Activated naive CD4-positive, alpha-beta T cell treated with anti-CD3 and anti-CD28 coated beads for 36 hours (primary cell): ENCODE measurements around the gene ZNF274. TPM values are rescaled to one million over a fixed set of nuclear protein-coding genes. Genes with fewer than 3 reads are reported as not detected.
A peak's percentile ranks its signal among the peaks of the same experiment; 100 is the strongest.
"Not testable (repeated sequence)": the region's sequence is repeated elsewhere in the genome, so short reads cannot be mapped to it uniquely, and the experiment has no call there.

ENCODE experiments used
- CTCF ChIA-PET: fragments of 350-600 bp; sonication (Branson Sonifier 250); formaldehyde crosslinking; loops from one replicate; lab custom pipeline; 2021; ENCODE audit warnings: antibody characterized with exemption; lab: Charles Lee
- DNase-seq: peaks from one replicate; pipeline ENCODE4 v3.0.0-alpha.2; 2020
- H3K27ac Mint-ChIP-seq: one replicate; pipeline ENCODE4 v1.8.0; 2021; ENCODE audit warnings: mild to moderate bottlenecking, mixed read lengths
- H3K27me3 Mint-ChIP-seq: one replicate; pipeline ENCODE4 v1.8.0; 2021; ENCODE audit warnings: low read depth, mixed read lengths
- H3K36me3 Mint-ChIP-seq: one replicate; pipeline ENCODE4 v1.8.0; 2021; ENCODE audit warnings: low read depth, mixed read lengths
- H3K4me1 Mint-ChIP-seq: one replicate; pipeline ENCODE4 v1.8.0; 2021; ENCODE audit warnings: low read depth, mixed read lengths
- H3K4me3 Mint-ChIP-seq: one replicate; pipeline ENCODE4 v1.8.0; 2021; ENCODE audit warnings: mild to moderate bottlenecking, moderate library complexity, mixed read lengths
- H3K9me3 Mint-ChIP-seq: one replicate; pipeline ENCODE4 v1.8.0; 2021; ENCODE audit warnings: mixed read lengths
- intact Hi-C: fragments of 100-400 bp; cut with micrococcal nuclease; formaldehyde crosslinking; loops from one replicate; pipeline ENCODE4 v1.15.1; 2023
- total RNA-seq, 2 experiments: library from RNA; stranded (reverse); gene quantifications; one replicate each; pipeline ENCODE4 v1.2.3, GENCODE V29; 2021

Gene ZNF274
- total RNA-seq: 10 to 100 TPM; 14.6 to 16.9 TPM

DNA sequence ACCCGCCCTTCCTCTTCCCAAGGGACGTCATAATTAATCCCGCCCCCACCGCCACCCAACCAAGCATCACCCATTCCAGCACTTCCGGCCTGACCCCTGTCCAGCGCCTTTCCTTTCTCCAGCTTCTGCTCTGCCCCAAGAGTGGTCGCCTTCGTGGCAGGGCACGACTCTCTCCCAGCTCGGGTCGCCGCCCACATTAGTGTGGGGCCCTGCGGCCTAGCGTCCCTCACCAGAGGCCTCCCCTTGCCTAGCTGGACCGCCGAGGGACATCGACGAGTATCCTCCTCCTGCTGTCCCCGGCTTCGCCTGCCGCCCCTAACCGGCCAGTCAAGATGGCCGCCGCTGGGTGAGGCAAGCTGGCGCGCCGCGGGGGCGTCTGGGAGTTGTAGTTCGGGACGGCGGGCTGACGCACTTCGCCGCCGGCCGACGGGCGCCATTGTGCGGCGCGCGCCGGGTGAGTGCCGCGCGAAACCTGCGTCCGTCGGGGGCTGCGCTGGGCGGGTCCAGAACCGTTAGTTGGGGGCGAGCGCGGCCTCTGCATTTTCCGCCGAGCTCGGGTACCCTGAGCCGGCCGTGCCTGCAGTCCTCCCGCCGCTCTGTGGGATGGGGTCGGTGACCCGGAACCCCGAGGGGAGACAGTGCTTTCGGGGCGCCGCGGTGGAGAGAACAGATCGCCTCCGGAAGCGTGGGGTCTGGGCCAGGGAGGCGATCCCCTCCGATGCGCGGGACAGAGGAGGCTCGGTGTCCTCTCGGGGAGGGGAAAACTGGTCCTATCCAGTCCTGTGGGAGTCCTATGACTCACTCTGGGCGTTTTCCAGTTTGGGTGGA is at the start of gene ZNF274:
ZNF274 (plus strand) TSS at position 73 of the 828 bp plus-strand sequence. CDS start 905 bp downstream, outside the sequence.
- H3K4me3 Mint-ChIP-seq: peak within 1 kb of the TSS; percentile 82
- H3K36me3 Mint-ChIP-seq: peaks cover 66% of the 10 kb centered on the region
- peaks cover 46% of the 10 kb centered on the region for H3K9me3 Mint-ChIP-seq
- H3K4me1 Mint-ChIP-seq: peaks cover 13% of the 10 kb centered on the region
- intact Hi-C loops: loop anchor here (1.0 to 2.0 kb wide), 16 partner anchors 28 to 903 kb away; partner anchors contain the start of genes ERVK3-1, ZBTB45, ZNF132 and ZNF324B
- CTCF ChIA-PET: no interaction called here
- peak; percentile 94 for DNase-seq
- no peaks in the 10 kb centered on the region for H3K27me3 Mint-ChIP-seq
- H3K27ac Mint-ChIP-seq: peak within 1 kb of the TSS; percentile 94

DNA sequence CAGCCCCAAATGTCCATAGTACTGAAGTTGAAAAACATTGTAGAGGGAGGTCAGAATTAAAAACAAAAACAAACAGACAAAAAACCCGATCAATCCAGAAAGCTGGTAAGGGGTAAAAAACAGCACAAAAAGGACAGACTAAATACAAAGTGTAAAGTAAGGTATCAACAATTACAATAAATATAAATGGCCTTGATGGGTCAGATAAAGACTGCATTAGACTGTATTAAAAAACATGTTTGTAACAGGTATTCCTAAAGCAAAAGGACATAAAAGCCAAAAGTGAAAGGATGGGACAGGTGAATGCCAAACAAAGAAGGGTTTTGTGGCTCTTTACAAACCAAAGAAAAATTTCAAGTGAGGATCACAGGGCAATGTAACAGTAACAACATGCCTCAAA is 48.6 kb upstream of the ZNF274 start:
- intact Hi-C loops: no loop called here
- no peaks in the 10 kb centered on the region for H3K27me3 Mint-ChIP-seq
- H3K36me3 Mint-ChIP-seq: peaks cover 87% of the 10 kb centered on the region
- no peak overlapping the region for H3K27ac Mint-ChIP-seq
- H3K9me3 Mint-ChIP-seq: peaks cover 60% of the 10 kb centered on the region
- H3K4me1 Mint-ChIP-seq: no peaks in the 10 kb centered on the region
- no peak for DNase-seq
- CTCF ChIA-PET: interaction anchor here (0.6 kb wide), 1 partner anchor 677 kb away, joined by 3 read pairs; no protein-coding TSS in a partner anchor
- no peak overlapping the region for H3K4me3 Mint-ChIP-seq

DNA sequence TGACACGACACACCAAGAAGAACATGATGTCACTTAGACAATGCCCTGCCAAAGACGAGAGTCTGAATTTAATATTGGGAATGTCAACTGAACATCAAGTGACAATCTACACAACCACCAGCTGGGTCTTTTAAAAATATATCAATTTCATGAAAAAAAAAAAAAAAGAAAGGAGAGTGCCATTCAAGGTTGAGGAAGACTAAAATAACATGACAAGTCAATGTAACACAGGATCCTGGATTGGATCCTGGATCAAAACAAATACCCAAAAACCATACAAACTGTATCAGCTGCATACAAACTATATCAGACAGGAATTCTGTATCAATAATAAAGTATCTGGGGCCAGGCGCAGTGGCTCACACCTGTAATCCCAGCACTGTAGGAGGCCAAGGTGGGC is 37.0 kb upstream of the ZNF274 start:
- peaks cover 10% of the 10 kb centered on the region for H3K4me1 Mint-ChIP-seq
- H3K27me3 Mint-ChIP-seq: no peaks in the 10 kb centered on the region
- DNase-seq: no peak
- peaks cover 29% of the 10 kb centered on the region for H3K9me3 Mint-ChIP-seq
- no peak overlapping the region for H3K4me3 Mint-ChIP-seq
- peaks cover 35% of the 10 kb centered on the region for H3K36me3 Mint-ChIP-seq
- CTCF ChIA-PET: interaction anchor here (0.7 kb wide), 1 partner anchor 14 kb away, joined by 3 read pairs; no protein-coding TSS in a partner anchor
- intact Hi-C loops: no loop called here
- H3K27ac Mint-ChIP-seq: no peak overlapping the region

DNA sequence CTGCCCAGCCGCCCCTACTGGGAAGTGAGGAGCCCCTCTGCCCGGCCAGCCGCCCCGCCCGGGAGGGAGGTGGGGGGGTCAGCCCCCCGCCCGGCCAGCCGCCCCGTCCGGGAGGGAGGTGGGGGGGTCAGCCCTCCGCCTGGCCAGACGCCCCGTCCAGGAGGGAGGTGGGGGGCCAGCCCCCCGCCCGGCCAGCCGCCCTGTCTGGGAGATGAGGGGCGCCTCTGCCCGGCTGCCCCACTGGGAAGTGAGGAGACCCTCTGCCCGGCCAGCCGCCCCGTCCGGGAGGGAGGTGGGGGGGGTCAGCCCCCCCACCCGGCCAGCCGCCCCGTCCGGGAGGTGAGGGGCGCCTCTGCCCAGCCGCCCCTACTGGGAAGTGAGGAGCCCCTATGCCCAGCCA is 35.4 kb upstream of the ZNF274 start:
- Mint-ChIP-seq H3K36me3 (peaks cover 22% of the 10 kb centered on the region), H3K9me3 (peaks cover 24% of the 10 kb centered on the region), H3K4me1 (peaks cover 16% of the 10 kb centered on the region)
- H3K4me3 Mint-ChIP-seq, H3K27ac Mint-ChIP-seq, intact Hi-C loops, H3K27me3 Mint-ChIP-seq, DNase-seq, CTCF ChIA-PET: not testable (repeated sequence)

DNA sequence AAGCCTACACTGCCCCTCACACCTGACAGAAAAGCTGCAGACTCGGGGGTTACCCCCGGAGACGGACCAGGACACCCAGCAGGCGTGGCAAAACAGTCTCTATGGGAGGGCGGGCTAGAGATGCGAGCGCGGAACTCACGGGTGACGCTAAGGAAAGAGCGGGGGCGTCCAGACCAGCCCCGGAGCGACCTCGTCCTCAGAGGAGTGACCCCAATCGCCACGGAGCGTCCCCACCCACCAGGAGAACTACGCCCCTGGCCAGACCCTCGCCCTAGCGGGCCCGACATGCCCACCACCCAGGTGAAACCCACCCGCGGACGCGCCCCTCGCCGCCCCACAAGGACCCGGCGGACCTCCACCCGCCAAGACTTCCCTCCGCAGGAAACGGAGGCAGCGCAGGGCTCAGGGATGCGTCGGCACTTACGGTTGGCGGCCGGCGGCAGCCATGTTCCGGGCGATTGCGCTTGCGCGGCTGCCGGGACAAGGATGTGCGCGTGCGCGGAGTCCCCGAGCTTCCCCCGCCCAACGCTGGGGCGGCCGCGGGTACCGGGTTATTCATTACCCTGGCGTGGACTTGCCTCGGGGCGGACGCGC is 32.4 kb upstream of the ZNF274 start, which contains the start of gene ZNF329:
ZNF329 (minus strand) TSS at position 462 of the 594 bp plus-strand sequence. CDS start 21,286 bp downstream, outside the sequence.
- Mint-ChIP-seq H3K27me3 (no peaks in the 10 kb centered on the region), H3K4me1 (peaks cover 24% of the 10 kb centered on the region)
- intact Hi-C loops: loop anchor here (1.0 to 10.0 kb wide), 5 partner anchors 33 to 676 kb away; partner anchors contain the start of genes ZNF256, ZNF274, ZNF416 and ZNF552

DNA sequence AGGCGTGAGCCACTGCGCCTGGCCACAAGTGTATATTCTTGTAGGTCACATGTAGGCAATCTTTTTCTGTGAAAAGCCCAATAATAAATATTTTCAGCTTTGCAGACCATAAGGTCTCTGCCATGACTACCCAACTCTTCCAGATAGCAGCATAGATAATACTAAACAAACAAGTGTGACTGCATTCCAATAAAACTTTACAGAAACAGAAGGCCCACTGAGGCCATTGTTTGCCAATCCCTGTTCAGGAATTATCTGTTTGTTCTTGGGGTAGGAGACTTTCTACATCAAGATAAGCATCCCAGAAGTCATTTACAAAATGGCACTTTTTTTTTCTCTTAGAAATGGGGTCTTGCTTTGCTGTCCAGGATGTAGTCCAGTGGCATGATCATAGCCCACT is 29.5 kb upstream of the ZNF274 start:
- intact Hi-C loops: loop anchor here (10.0 kb wide), 2 partner anchors 339 to 679 kb away; partner anchors contain the start of genes ZNF552 and ZNF772
- Mint-ChIP-seq H3K27me3 (no peaks in the 10 kb centered on the region), H3K36me3 (peaks cover 3% of the 10 kb centered on the region), H3K9me3 (peaks cover 6% of the 10 kb centered on the region), H3K4me3 (no peak overlapping the region), H3K4me1 (peaks cover 24% of the 10 kb centered on the region), H3K27ac (no peak overlapping the region)
- CTCF ChIA-PET: interaction anchor here (0.7 kb wide), 1 partner anchor 182 kb away, joined by 3 read pairs; no protein-coding TSS in a partner anchor
- no peak for DNase-seq

More for the DNA sequence above, 32.4 kb upstream of the ZNF274 start, which contains the start of gene ZNF329:
- peak; percentile 93 for DNase-seq
- Mint-ChIP-seq H3K9me3 (peaks cover 12% of the 10 kb centered on the region), H3K36me3 (peaks cover 11% of the 10 kb centered on the region), H3K27ac (peak within 1 kb of the TSS; percentile 86), H3K4me3 (peak within 1 kb of the TSS; percentile 90)
- CTCF ChIA-PET: no interaction called here

DNA sequence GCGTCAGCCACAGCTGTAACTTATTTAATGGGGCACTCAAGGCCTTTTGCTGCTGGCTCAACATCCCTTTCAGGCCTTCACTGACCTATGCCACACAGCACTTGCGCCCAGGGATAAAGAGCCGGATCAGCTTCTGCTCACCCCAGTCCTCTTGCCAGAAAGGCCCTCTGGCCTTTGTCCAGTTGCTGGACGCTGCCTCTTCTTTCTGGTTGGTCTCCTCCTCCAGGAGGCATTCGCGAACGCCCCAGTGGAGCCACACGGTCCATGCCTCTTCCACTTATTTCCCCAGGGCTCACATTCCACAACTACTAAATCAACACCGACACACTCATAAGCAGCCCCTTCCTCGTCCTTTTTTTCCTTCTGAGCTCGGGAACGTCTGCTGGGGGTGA is 28.6 kb upstream of the ZNF274 start:
- intact Hi-C loops: loop anchor here (2.0 to 10.0 kb wide), 5 partner anchors 29 to 679 kb away; partner anchors contain the start of genes ZNF274, ZNF552, ZNF772 and ZNF776
- Mint-ChIP-seq H3K36me3 (no peaks in the 10 kb centered on the region), H3K27me3 (no peaks in the 10 kb centered on the region), H3K9me3 (peaks cover 7% of the 10 kb centered on the region), H3K27ac (no peak overlapping the region), H3K4me3 (peak overlapping the region; percentile 73), H3K4me1 (peaks cover 22% of the 10 kb centered on the region)
- no peak for DNase-seq
- CTCF ChIA-PET: no interaction called here

DNA sequence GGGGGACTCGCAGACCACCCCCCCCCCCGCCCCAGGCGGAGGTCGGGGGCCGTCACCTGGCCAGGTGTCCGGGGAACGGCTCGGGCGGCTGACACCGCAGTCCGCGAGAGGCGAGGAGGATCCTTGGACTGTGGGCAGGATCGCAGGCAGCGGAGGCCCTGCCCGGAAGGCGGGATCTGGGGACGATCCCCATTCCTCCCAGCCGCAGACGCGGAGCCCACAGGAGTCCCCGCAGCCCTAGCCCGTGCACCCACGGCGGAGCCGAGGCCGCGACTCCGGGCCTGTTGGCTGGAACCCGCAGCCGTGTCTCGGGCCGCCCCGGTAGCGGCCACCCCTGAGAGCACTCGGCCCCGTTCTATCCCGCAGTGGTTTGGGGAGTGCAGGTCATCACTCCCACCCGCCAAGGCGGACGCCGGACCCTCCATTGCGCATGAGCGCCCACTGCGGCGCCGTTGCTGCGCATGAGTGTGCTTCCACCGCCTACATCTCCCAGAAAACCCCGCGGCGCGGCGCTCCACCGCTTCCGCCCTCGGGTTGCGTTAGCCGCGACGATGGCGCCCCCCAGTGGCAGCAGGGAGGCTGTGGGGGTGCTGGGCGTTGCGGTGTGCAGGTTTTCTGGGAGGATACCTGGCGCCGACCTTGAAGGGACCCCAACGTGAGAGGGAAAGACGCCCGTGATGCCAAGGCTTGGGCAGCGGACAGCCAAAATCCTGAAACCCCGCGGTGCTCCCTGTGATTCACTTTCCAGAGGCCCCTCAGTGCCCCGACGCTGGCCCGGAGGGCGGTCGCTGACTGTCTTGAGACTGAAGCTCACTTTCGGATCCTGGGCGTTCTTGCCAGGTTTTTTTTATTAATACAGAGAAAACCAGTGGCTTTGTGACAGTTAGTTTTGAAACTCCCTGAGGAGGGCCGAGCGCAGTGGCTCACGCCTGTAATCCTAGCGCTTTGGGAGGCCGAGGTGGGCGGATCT is 27.9 kb upstream of the ZNF274 start:
- H3K27ac Mint-ChIP-seq: no peak overlapping the region
- H3K9me3 Mint-ChIP-seq: peaks cover 5% of the 10 kb centered on the region
- intact Hi-C loops: loop anchor here (1.0 to 10.0 kb wide), 10 partner anchors 28 to 1051 kb away; partner anchors contain the start of genes ZNF274, ZNF552, ZNF606 and ZNF772
- peaks cover 17% of the 10 kb centered on the region for H3K4me1 Mint-ChIP-seq
- no peaks in the 10 kb centered on the region for H3K36me3 Mint-ChIP-seq
- DNase-seq: peak; percentile 97
- no peaks in the 10 kb centered on the region for H3K27me3 Mint-ChIP-seq
- CTCF ChIA-PET: no interaction called here
- peak overlapping the region; percentile 73 for H3K4me3 Mint-ChIP-seq

DNA sequence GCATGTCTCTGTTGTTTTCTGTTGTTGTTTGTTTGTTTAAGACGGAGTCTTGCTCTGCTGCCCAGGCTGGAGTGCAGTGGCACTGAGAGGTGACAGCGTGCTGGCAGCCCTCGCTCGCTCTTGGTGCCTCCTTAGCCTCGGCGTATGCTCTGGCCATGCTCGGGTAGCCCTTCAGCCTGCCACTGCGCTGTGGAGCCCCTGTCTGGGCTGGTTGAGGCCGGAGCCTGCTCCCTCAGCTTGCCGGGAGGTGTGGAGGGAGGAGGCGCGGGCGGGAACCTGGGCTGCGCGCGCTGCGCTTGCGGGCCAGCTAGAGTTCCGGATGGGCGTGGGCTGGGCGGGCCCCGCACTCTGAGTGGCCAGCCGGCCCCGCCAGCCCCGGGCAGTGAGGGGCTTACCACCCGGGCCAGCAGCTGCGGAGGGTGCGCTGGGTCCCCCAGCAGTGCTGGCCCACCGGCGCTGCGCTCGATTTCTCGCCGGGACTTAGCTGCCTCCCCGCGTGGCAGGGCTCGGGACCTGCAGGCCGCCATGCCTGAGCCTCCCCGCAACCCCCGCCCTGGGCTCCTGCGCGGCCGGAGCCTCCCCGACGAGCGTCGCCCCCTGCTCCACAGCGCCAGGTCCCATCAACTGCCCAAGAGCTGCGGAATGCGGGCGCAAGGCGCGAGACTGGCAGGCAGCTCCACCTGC is 25.7 kb upstream of the ZNF274 start:
- Mint-ChIP-seq H3K4me1 (peaks cover 11% of the 10 kb centered on the region), H3K27me3 (no peaks in the 10 kb centered on the region), H3K4me3 (no peak overlapping the region), H3K36me3 (peaks cover 4% of the 10 kb centered on the region), H3K9me3 (peaks cover 9% of the 10 kb centered on the region), H3K27ac (no peak overlapping the region)
- no peak for DNase-seq
- CTCF ChIA-PET: interaction anchor here (0.5 kb wide), 1 partner anchor 39 kb away, joined by 3 read pairs; no protein-coding TSS in a partner anchor
- intact Hi-C loops: loop anchor here (10.0 kb wide), 2 partner anchors 342 to 682 kb away; partner anchors contain the start of genes ZNF552 and ZNF772

DNA sequence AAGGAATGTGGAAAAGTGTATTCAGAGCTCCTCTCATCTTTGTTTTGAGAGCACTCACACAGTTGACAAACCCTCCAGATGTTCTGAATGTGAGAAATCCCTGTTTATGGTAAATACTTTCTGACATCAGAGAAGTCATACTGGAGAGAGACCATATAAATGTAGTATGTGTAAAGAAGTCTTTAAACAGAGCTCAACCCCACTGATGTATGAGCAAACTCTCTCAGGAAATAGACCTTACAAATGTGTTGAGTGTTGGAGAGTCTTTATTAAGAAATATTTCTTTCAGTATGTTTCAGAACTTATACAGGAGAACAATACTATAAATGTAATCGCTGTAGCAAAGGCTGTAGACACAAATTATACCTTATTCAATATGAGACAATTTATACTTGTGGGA is 16.6 kb upstream of the ZNF274 start:
- H3K27me3 Mint-ChIP-seq: no peaks in the 10 kb centered on the region
- intact Hi-C loops: no loop called here
- H3K9me3 Mint-ChIP-seq: peaks cover 65% of the 10 kb centered on the region
- no peak for DNase-seq
- peaks cover 27% of the 10 kb centered on the region for H3K36me3 Mint-ChIP-seq
- CTCF ChIA-PET: no interaction called here
- no peaks in the 10 kb centered on the region for H3K4me1 Mint-ChIP-seq
- no peak overlapping the region for H3K4me3 Mint-ChIP-seq
- H3K27ac Mint-ChIP-seq: no peak overlapping the region
